ENCODE results near the gene CLOCK. TPM values are rescaled to one million over a fixed set of nuclear protein-coding genes. Genes with fewer than 3 reads are reported as not detected.

Gene CLOCK
- total and polyA plus RNA-seq, 10 of the 15 experiments (the other 5 are each of a cell fraction or from before 2014, with no cell fraction given), result 2.8 to 11.7 (median 10.4) TPM

- DNase-seq (ENCODE audit: low read depth, low spot score) (no peak), ATAC-seq (no peak), FAIRE-seq (no peak)
- no peaks in the 10 kb centered on the region for H3K9me3 ChIP-seq (replicated peaks; ENCODE audit: control insufficient read depth, insufficient read depth, low read length)
- H3K4me3 ChIP-seq, result no peak overlapping the region
- ChIA-PET POLR2A (no interaction called here), CTCF (interaction anchor here (0.6 kb wide), 1 partner anchor 49 kb away, joined by 4 read pairs; no protein-coding TSS in a partner anchor), SMC1A (ENCODE audit: uncharacterized antibody, unreplicated experiment) (no interaction called here), RAD21 (ENCODE audit: unreplicated experiment) (no interaction called here)
- intact Hi-C loops (cut with micrococcal nuclease; ENCODE audit: unreplicated experiment) (no loop called here), in situ Hi-C loops (cut with MboI) (no loop called here)
- no peaks in the 10 kb centered on the region for H3K4me1 ChIP-seq (ENCODE audit: control insufficient read depth, insufficient read depth, low read length)
- no peaks in the 10 kb centered on the region; the same call in 1 of the 2 replicates for H3K79me2 ChIP-seq (ENCODE audit: control insufficient read depth, insufficient read depth, low read length)
- no peaks in the 10 kb centered on the region for H4K20me1 ChIP-seq (ENCODE audit: control insufficient read depth, insufficient read depth)
- H3K27ac ChIP-seq (ENCODE audit: control insufficient read depth, insufficient read depth), result no peak overlapping the region
- no peak overlapping the region for H3K9ac ChIP-seq (ENCODE audit: control insufficient read depth, insufficient read depth, low read length)
- no TSS peak for BruUV-seq (replicated peaks)
- TF ChIP-seq E2F4 (IDR thresholded peaks at IDR 0.05; ENCODE audit: low read depth, low read length) (no peak), REST (IDR thresholded peaks at IDR 0.05; ENCODE audit: low read depth, low read length) (no peak), EP300 (IDR thresholded peaks at IDR 0.05; ENCODE audit: borderline replicate concordance in 1 of 2, control insufficient read depth in 1 of 2, low read depth in 2 of 2, low read length in 2 of 2) (no peak), TCF12 (IDR thresholded peaks at IDR 0.05; ENCODE audit: low read depth, low read length) (no peak), YBX1 (IDR thresholded peaks at IDR 0.05) (no peak)
- no peak overlapping the region for H2AFZ ChIP-seq (ENCODE audit: control insufficient read depth, low read depth, low read length)
- H3K36me3 ChIP-seq (ENCODE audit: control insufficient read depth in 2 of 2, insufficient read depth in 2 of 2, low read length in 1 of 2), result peaks cover 0 to 8% of the 10 kb centered on the region in 2 experiments; a peak in 3 of 4 replicates
- no peaks in the 10 kb centered on the region for H3K27me3 ChIP-seq (replicated peaks in 1 of 2; ENCODE audit: control insufficient read depth in 2 of 2, insufficient read depth in 2 of 2, low read length in 1 of 2)
- 97% methylated on average over 1 of the region's 1 CpG for WGBS (ENCODE audit: insufficient coverage, insufficient replicate concordance, low lambda C conversion rate, missing lambda C conversion rate)
- H3K4me2 ChIP-seq (ENCODE audit: control insufficient read depth, insufficient read depth), result no peak overlapping the region
Observed at GRCh38 chr4:55491486-55491885, 55.2 kb downstream of the CLOCK start.
